PC-9 (cell line): ENCODE measurements around the gene MECP2. TPM values are rescaled to one million over a fixed set of nuclear protein-coding genes. Genes with fewer than 3 reads are reported as not detected.

ENCODE experiments used
- BruUV-seq: library from RNA; stranded (reverse); fragments of 400-500 nt; replicated peaks from 2 replicates; lab custom pipeline; 2021; lab: Mats Ljungman, UMichigan
- CTCF ChIA-PET: fragments of 300-600 bp; sonication (Branson Sonifier 250); formaldehyde crosslinking; loops from one replicate; lab custom pipeline; 2022; ENCODE audit warnings: antibody characterized with exemption; lab: Charles Lee
- POLR2A ChIA-PET: fragments of 300-600 bp; sonication (Branson Sonifier 250); formaldehyde crosslinking; loops from one replicate; lab custom pipeline; 2022; ENCODE audit warnings: antibody characterized with exemption; ENCODE audit not compliant: unreplicated experiment; lab: Charles Lee
- DNase-seq, 2 experiments: peaks; one replicate each; pipeline versions ENCODE4 v3.0.0 to v3.0.0-alpha.2; 2015 to 2022; ENCODE audit warnings: mixed read lengths in 1 of 2
- H2AFZ ChIP-seq: fragments of 200-600 bp; sonication (generic); 2 replicates; pipeline ENCODE4 v1.8.1; 2017; ENCODE audit warnings: antibody characterized with exemption
- H3F3A ChIP-seq: fragments of 200-600 bp; sonication (generic); 2 replicates; pipeline ENCODE4 v1.8.1; 2017; ENCODE audit warnings: antibody characterized with exemption, mild to moderate bottlenecking, low read depth; ENCODE audit not compliant: insufficient read depth
- H3K27ac ChIP-seq: fragments of 200-600 bp; sonication (generic); 2 replicates; pipeline ENCODE4 v1.6.1; 2016; ENCODE audit warnings: mixed run types
- H3K27me3 ChIP-seq: fragments of 200-600 bp; sonication (generic); 2 replicates; pipeline ENCODE4 v1.6.1; 2016; ENCODE audit warnings: low read depth, mixed run types; ENCODE audit not compliant: insufficient read depth
- H3K36me3 ChIP-seq: fragments of 200-600 bp; sonication (generic); 2 replicates; pipeline ENCODE4 v1.6.1; 2016; ENCODE audit warnings: low read depth, mixed run types
- H3K4me1 ChIP-seq: fragments of 200-600 bp; sonication (generic); replicated peaks from 2 replicates; pipeline ENCODE4 v1.6.1; 2016; ENCODE audit warnings: mixed run types; ENCODE audit not compliant: insufficient read depth
- H3K4me2 ChIP-seq: fragments of 200-600 bp; sonication (generic); 2 replicates; pipeline ENCODE4 v1.6.1; 2017; ENCODE audit warnings: mixed run types
- H3K4me3 ChIP-seq: fragments of 200-600 bp; sonication (generic); 2 replicates; pipeline ENCODE4 v1.6.1; 2016; ENCODE audit warnings: mixed run types
- H3K79me2 ChIP-seq: fragments of 200-600 bp; sonication (generic); 2 replicates; pipeline ENCODE4 v1.6.1; 2017; ENCODE audit warnings: low read depth, mixed run types
- H3K9me2 ChIP-seq: fragments of 200-600 bp; sonication (generic); 2 replicates; pipeline ENCODE4 v1.8.1; 2017; ENCODE audit warnings: mild to moderate bottlenecking; ENCODE audit not compliant: insufficient read depth
- H3K9me3 ChIP-seq: fragments of 200-600 bp; sonication (generic); 2 replicates; pipeline ENCODE4 v1.8.1; 2016; ENCODE audit warnings: low read depth; ENCODE audit not compliant: insufficient read depth
- H4K20me1 ChIP-seq: fragments of 200-600 bp; sonication (generic); 2 replicates; pipeline ENCODE4 v1.8.1; 2017; ENCODE audit not compliant: insufficient read depth
- EZH2 ChIP-seq: fragments of 200-600 bp; sonication (generic); IDR thresholded peaks from 2 replicates; pipeline ENCODE4 v1.8.0; 2017; ENCODE audit warnings: antibody characterized with exemption, low read depth
- intact Hi-C: fragments of 100-400 bp; cut with micrococcal nuclease; formaldehyde crosslinking; loops from one replicate; pipeline ENCODE4 v1.10.0; 2022; ENCODE audit not compliant: unreplicated experiment
- total RNA-seq: library from RNA; stranded (reverse); gene quantifications from 2 replicates; pipeline ENCODE4 v1.2.3, GENCODE V29; 2021
- TF ChIP-seq, protein P1 (sequence below): fragments of 200-600 bp; sonication (generic); conservative IDR thresholded peaks from 2 replicates; pipeline ENCODE4 v1.6.1; 2017; ENCODE audit warnings: mixed run types, antibody characterized with exemption, mild to moderate bottlenecking, moderate library complexity

MECP2 gene
- total RNA-seq, 1 experiment from 2014 or later, result 85.6 TPM

DNA sequence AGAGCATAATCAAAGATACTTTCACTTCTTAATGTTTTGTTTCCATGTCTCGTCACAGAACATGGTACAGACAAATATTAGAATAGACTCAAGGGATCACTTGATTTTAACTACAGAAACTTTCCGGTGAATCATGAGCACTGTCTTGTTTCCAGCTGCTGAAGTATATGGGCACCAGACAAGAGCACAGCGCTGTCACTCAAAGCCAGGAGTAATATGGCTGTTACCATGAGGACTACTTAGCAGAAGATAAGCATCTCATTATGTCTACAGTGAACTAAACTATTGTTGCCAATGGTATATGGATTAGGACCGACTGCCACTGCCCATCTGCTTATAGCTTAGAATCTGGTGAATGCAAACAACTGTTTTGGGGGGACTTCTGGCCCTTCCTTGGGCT lies 34.3 kb downstream of the MECP2 start:
- Histone ChIP-seq H3K4me3 (no peak overlapping the region), H3K36me3 (no peaks in the 10 kb centered on the region), H3K9me3 (no peaks in the 10 kb centered on the region), H3K4me2 (no peak overlapping the region), H2AFZ (no peak overlapping the region), H3F3A (no peaks in the 10 kb centered on the region), H3K9me2 (no peaks in the 10 kb centered on the region), H3K27ac (no peak overlapping the region), H4K20me1 (peaks cover 3% of the 10 kb centered on the region; the same call in 1 of the 2 replicates), H3K79me2 (peaks cover 48% of the 10 kb centered on the region), H3K27me3 (no peaks in the 10 kb centered on the region), H3K4me1 (0 out of 2 replicates have a peak, but pooled peaks cover 5% of the 10 kb centered on the region)
- ChIA-PET CTCF (no interaction called here), POLR2A (no interaction called here)
- BruUV-seq, result no TSS peak
- intact Hi-C loops, result no loop called here
- DNase-seq, result no peak
- TF ChIP-seq, protein P1, sequence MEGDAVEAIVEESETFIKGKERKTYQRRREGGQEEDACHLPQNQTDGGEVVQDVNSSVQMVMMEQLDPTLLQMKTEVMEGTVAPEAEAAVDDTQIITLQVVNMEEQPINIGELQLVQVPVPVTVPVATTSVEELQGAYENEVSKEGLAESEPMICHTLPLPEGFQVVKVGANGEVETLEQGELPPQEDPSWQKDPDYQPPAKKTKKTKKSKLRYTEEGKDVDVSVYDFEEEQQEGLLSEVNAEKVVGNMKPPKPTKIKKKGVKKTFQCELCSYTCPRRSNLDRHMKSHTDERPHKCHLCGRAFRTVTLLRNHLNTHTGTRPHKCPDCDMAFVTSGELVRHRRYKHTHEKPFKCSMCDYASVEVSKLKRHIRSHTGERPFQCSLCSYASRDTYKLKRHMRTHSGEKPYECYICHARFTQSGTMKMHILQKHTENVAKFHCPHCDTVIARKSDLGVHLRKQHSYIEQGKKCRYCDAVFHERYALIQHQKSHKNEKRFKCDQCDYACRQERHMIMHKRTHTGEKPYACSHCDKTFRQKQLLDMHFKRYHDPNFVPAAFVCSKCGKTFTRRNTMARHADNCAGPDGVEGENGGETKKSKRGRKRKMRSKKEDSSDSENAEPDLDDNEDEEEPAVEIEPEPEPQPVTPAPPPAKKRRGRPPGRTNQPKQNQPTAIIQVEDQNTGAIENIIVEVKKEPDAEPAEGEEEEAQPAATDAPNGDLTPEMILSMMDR, result no peak
- TF ChIP-seq EZH2, result no peak

DNA sequence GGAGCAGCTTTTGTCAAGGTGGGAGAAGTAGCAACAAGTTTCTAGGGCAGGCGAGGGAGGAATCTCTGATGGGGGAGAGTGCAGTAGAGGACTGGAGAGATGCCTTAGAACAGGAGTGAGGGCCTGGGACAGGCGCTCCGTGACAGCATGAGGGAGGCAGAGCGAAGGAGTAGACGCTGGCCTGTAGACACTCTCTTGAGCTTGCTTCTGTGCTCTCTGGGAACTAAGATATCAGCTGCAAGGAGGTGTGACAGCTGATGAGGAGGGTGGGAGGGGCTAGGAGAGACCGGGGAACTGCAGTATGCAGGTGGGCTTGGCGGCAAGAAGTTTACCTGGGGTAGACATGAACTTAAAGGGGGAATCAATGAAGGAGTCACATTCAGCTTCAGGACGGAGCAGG lies 35.7 kb downstream of the MECP2 start:
- no peaks in the 10 kb centered on the region for H3F3A ChIP-seq
- no peak overlapping the region for H3K4me2 ChIP-seq
- H3K79me2 ChIP-seq, result peaks cover 44% of the 10 kb centered on the region
- intact Hi-C loops, result no loop called here
- ChIA-PET CTCF (no interaction called here), POLR2A (no interaction called here)
- no peaks in the 10 kb centered on the region for H3K9me3 ChIP-seq
- no peaks in the 10 kb centered on the region for H3K9me2 ChIP-seq
- no peak overlapping the region for H3K4me3 ChIP-seq
- H4K20me1 ChIP-seq, result peaks cover 3% of the 10 kb centered on the region; the same call in 1 of the 2 replicates
- H3K4me1 ChIP-seq, result 0 out of 2 replicates have a peak, but pooled peaks cover 5% of the 10 kb centered on the region
- H3K36me3 ChIP-seq, result no peaks in the 10 kb centered on the region
- H2AFZ ChIP-seq, result no peak overlapping the region
- BruUV-seq, result no TSS peak
- no peak overlapping the region for H3K27ac ChIP-seq
- no peaks in the 10 kb centered on the region for H3K27me3 ChIP-seq
- TF ChIP-seq, protein P1, result no peak
- TF ChIP-seq EZH2, result no peak
- DNase-seq, result no peak

DNA sequence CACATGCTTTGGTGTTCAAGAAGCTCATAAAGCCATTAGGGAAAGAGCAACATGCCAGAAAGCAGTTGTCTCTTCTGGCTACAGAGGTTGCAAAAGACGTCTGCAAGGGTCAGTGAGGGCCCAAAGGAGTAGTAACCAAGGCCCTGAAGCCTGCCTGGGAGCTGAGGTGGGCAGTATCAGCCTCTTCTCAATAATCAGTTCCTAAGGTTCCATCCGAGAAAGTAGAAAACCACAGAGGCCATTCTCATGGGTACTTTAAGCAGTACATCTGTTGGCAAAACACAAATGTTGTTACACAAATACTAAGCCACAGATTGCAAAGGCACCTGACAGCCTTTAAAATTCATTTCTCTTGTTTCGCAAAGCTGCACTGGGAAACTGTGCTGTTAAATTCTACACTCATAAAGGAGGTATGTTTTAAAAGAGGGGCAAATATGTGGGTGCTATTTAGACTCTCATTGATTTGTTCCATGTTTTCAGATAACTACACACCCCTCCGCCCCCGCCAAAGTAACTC lies 37.7 kb downstream of the MECP2 start:
- H3F3A ChIP-seq, result no peaks in the 10 kb centered on the region
- H3K27me3 ChIP-seq, result no peaks in the 10 kb centered on the region
- 0 out of 2 replicates have a peak, but pooled peaks cover 5% of the 10 kb centered on the region for H3K4me1 ChIP-seq
- no peak for TF ChIP-seq EZH2
- TF ChIP-seq, protein P1, result no peak
- no peak overlapping the region for H3K4me2 ChIP-seq
- ChIA-PET CTCF (interaction anchor here (0.6 kb wide), 1 partner anchor 159 kb away, joined by 5 read pairs; no protein-coding TSS in a partner anchor), POLR2A (no interaction called here)
- BruUV-seq, result no TSS peak
- H3K27ac ChIP-seq, result no peak overlapping the region
- H3K36me3 ChIP-seq, result no peaks in the 10 kb centered on the region
- H3K79me2 ChIP-seq, result peaks cover 32% of the 10 kb centered on the region; the same call in 1 of the 2 replicates
- no peak overlapping the region for H2AFZ ChIP-seq
- no peak for DNase-seq
- no peak overlapping the region for H3K4me3 ChIP-seq
- H3K9me2 ChIP-seq, result no peaks in the 10 kb centered on the region
- intact Hi-C loops, result no loop called here
- H4K20me1 ChIP-seq, result no peaks in the 10 kb centered on the region
- H3K9me3 ChIP-seq, result no peaks in the 10 kb centered on the region
